Measurements from ENCODE around the gene NT5DC3. TPM values are rescaled to one million over a fixed set of nuclear protein-coding genes. Genes with fewer than 3 reads are reported as not detected.

NT5DC3 gene
- total RNA-seq, 1 donor from 2014 or later: 3.1 TPM

- Histone ChIP-seq H3K9me3 (replicated peaks) (no peaks in the 10 kb centered on the region), H3K27me3 (ENCODE audit: low read depth) (no peaks in the 10 kb centered on the region), H3K27ac (replicated peaks) (no peak overlapping the region), H3K36me3 (no peaks in the 10 kb centered on the region), H3K4me3 (no peak overlapping the region), H3K4me1 (no peaks in the 10 kb centered on the region)
- intact Hi-C loops (cut with micrococcal nuclease): no loop called here
- DNase-seq: no peak
- TF ChIP-seq CTCF (IDR thresholded peaks at IDR 0.05; ENCODE audit: borderline replicate concordance): no peak
These were observed 33.3 kb downstream of the NT5DC3 start for GRCh38 chr12:103807561-103808238.

GRCh38 chr12:103806803-103807202 lies 34.2 kb downstream of the NT5DC3 start:
- Histone ChIP-seq H3K9me3 (replicated peaks) (no peaks in the 10 kb centered on the region), H3K27me3 (ENCODE audit: low read depth) (no peaks in the 10 kb centered on the region), H3K36me3 (no peaks in the 10 kb centered on the region), H3K4me3 (no peak overlapping the region), H3K4me1 (no peaks in the 10 kb centered on the region), H3K27ac (replicated peaks) (no peak overlapping the region)
- DNase-seq: no peak
- intact Hi-C loops (cut with micrococcal nuclease): no loop called here
- TF ChIP-seq CTCF (IDR thresholded peaks at IDR 0.05; ENCODE audit: borderline replicate concordance): no peak

- no peak for DNase-seq
- Histone ChIP-seq H3K4me1 (peaks cover 3% of the 10 kb centered on the region), H3K27ac (replicated peaks) (no peak overlapping the region), H3K36me3 (no peaks in the 10 kb centered on the region), H3K4me3 (no peak overlapping the region), H3K27me3 (ENCODE audit: low read depth) (no peaks in the 10 kb centered on the region), H3K9me3 (replicated peaks) (no peaks in the 10 kb centered on the region)
- no peak for TF ChIP-seq CTCF (IDR thresholded peaks at IDR 0.05; ENCODE audit: borderline replicate concordance)
- intact Hi-C loops (cut with micrococcal nuclease): no loop called here
These were observed 35.2 kb downstream of the NT5DC3 start for GRCh38 chr12:103805655-103806360.

- intact Hi-C loops (cut with micrococcal nuclease): no loop called here
- DNase-seq: no peak
- H3K36me3 ChIP-seq: no peaks in the 10 kb centered on the region
- no peak overlapping the region for H3K27ac ChIP-seq (replicated peaks)
- no peak for TF ChIP-seq CTCF (IDR thresholded peaks at IDR 0.05; ENCODE audit: borderline replicate concordance)
- H3K27me3 ChIP-seq (ENCODE audit: low read depth): no peaks in the 10 kb centered on the region
- no peak overlapping the region for H3K4me3 ChIP-seq
- H3K4me1 ChIP-seq: peaks cover 19% of the 10 kb centered on the region
- H3K9me3 ChIP-seq (replicated peaks): no peaks in the 10 kb centered on the region
These were observed 37.2 kb downstream of the NT5DC3 start for GRCh38 chr12:103803847-103804246.

GRCh38 chr12:103802586-103802886 lies 38.5 kb downstream of the NT5DC3 start:
- Histone ChIP-seq H3K27ac (replicated peaks) (no peak overlapping the region), H3K4me1 (peaks cover 19% of the 10 kb centered on the region), H3K36me3 (no peaks in the 10 kb centered on the region), H3K4me3 (no peak overlapping the region), H3K9me3 (replicated peaks) (no peaks in the 10 kb centered on the region), H3K27me3 (ENCODE audit: low read depth) (no peaks in the 10 kb centered on the region)
- intact Hi-C loops (cut with micrococcal nuclease): no loop called here
- TF ChIP-seq CTCF (IDR thresholded peaks at IDR 0.05; ENCODE audit: borderline replicate concordance): no peak
- DNase-seq: no peak
